SK-N-SH (cell line): Measurements from ENCODE around the gene SKIC2. TPM values are rescaled to one million over a fixed set of nuclear protein-coding genes. Genes with fewer than 3 reads are reported as not detected.

Experiments used
- CTCF ChIA-PET: fragments of 300-600, 350-600 bp; formaldehyde crosslinking; extraction: SDS; loops from one replicate; lab custom pipeline; 2021; lab: Yijun Ruan, JAX
- POLR2A ChIA-PET: fragments of 350-600 bp; sonication (Branson Sonifier 250); formaldehyde crosslinking; extraction: SDS; loops from one replicate; lab custom pipeline; 2020; ENCODE audit warnings: antibody characterized with exemption, inconsistent platforms; lab: Yijun Ruan, JAX
- DNase-seq: peaks from one replicate; pipeline ENCODE4 v3.0.0; 2012
- H2AFZ ChIP-seq: fragments of 200-600 bp; sonication (generic); 2 replicates; pipeline ENCODE4 v1.8.1; 2016; ENCODE audit warnings: antibody characterized with exemption, mild to moderate bottlenecking, low read depth
- H3F3A ChIP-seq: fragments of 200-600 bp; sonication (generic); replicated peaks from 2 replicates; pipeline ENCODE3; 2016; ENCODE audit warnings: antibody characterized with exemption, mild to moderate bottlenecking; ENCODE audit not compliant: insufficient read depth
- H3K27ac ChIP-seq, 2 experiments: fragments of 200-500 bp in 1 of 2; fragments of 200-600 bp in 1 of 2; sonication (Bioruptor generic) in 1 of 2; sonication (generic), shearing (Covaris generic) in 1 of 2; 2 replicates each; pipeline versions ENCODE4 v1.5.1 to v1.6.1; 2014 to 2016; ENCODE audit warnings: low read depth in 2 of 2, inconsistent platforms in 1 of 2, low read length in 1 of 2, mild to moderate bottlenecking in 1 of 2, mixed read lengths in 1 of 2
- H3K27me3 ChIP-seq: fragments of 200-600 bp; sonication (generic), shearing (Covaris generic); 2 replicates; pipeline ENCODE4 v1.6.1; 2016; ENCODE audit warnings: mixed run types; ENCODE audit not compliant: insufficient read depth
- H3K36me3 ChIP-seq, 2 experiments: fragments of 200-500 bp in 1 of 2; fragments of 200-600 bp in 1 of 2; sonication (Bioruptor generic) in 1 of 2; sonication (generic) in 1 of 2; replicated peaks in 1 of 2; 2 replicates each; pipeline versions ENCODE3 to v1.5.1; 2014 to 2016; ENCODE audit warnings: low read length in 1 of 2, mild to moderate bottlenecking in 1 of 2; ENCODE audit not compliant: insufficient read depth in 2 of 2, control insufficient read depth in 1 of 2
- H3K4me1 ChIP-seq, 2 experiments: fragments of 200-500 bp in 1 of 2; fragments of 200-600 bp in 1 of 2; sonication (Bioruptor generic) in 1 of 2; sonication (generic), shearing (Covaris generic) in 1 of 2; 2 replicates each; pipeline versions ENCODE4 v1.5.1 to v1.6.1; 2014 to 2016; ENCODE audit warnings: low read depth in 1 of 2, low read length in 1 of 2, mixed run types in 1 of 2; ENCODE audit not compliant: insufficient read depth in 2 of 2, control insufficient read depth in 1 of 2
- H3K4me2 ChIP-seq: fragments of 200-600 bp; sonication (generic), shearing (Covaris generic); 2 replicates; pipeline ENCODE4 v1.6.1; 2017; ENCODE audit warnings: mixed run types
- H3K4me3 ChIP-seq, 2 experiments: fragments of 200-500 bp in 1 of 2; fragments of 200-600 bp in 1 of 2; sonication (Bioruptor generic) in 1 of 2; sonication (generic), shearing (Covaris generic) in 1 of 2; 2 replicates each; pipeline versions ENCODE4 v1.5.1 to v1.8.1; 2014 to 2016; ENCODE audit warnings: low read depth in 2 of 2, inconsistent platforms in 1 of 2, low read length in 1 of 2, mild to moderate bottlenecking in 1 of 2, mixed read lengths in 1 of 2, moderate library complexity in 1 of 2
- H3K79me2 ChIP-seq: fragments of 200-600 bp; sonication (generic); 2 replicates; pipeline ENCODE4 v1.8.1; 2017; ENCODE audit warnings: mild to moderate bottlenecking; ENCODE audit not compliant: insufficient read depth
- H3K9ac ChIP-seq: fragments of 200-600 bp; sonication (generic); 2 replicates; pipeline ENCODE4 v1.6.1; 2017; ENCODE audit warnings: mixed run types
- H3K9me2 ChIP-seq: fragments of 200-600 bp; sonication (generic); 2 replicates; pipeline ENCODE4 v1.6.1; 2017; ENCODE audit warnings: mixed run types
- H3K9me3 ChIP-seq: fragments of 200-600 bp; sonication (generic); 2 replicates; pipeline ENCODE4 v1.6.1; 2017; ENCODE audit warnings: mixed run types, mild to moderate bottlenecking, moderate library complexity
- H4K20me1 ChIP-seq: fragments of 200-600 bp; sonication (generic); 2 replicates; pipeline ENCODE4 v1.6.1; 2017; ENCODE audit warnings: mild to moderate bottlenecking, mixed run types; ENCODE audit not compliant: insufficient read depth
- CHD2 ChIP-seq: fragments of 150-350 bp; IDR thresholded peaks from 2 replicates; pipeline ENCODE4 v1.6.1; 2018; ENCODE audit warnings: low read length; ENCODE audit not compliant: partially characterized antibody
- CTCF ChIP-seq: fragments of 200-600 bp; sonication (generic); IDR thresholded peaks from 2 replicates; pipeline ENCODE4 v1.6.1; 2017; ENCODE audit warnings: antibody characterized with exemption, mild to moderate bottlenecking, moderate library complexity
- ELF1 ChIP-seq: IDR thresholded peaks from 2 replicates; pipeline ENCODE4 v1.4.0; 2012
- EP300 ChIP-seq, 2 experiments: IDR thresholded peaks; 2 replicates each; pipeline versions ENCODE4 v1.4.0 to v1.6.1; 2012; ENCODE audit warnings: borderline replicate concordance in 1 of 2, low read depth in 1 of 2, low read length in 1 of 2
- EZH2phosphoT487 ChIP-seq: fragments of 200-600 bp; sonication (generic); IDR thresholded peaks from 2 replicates; pipeline ENCODE4 v1.6.1; 2017; ENCODE audit warnings: low read depth, mixed run types, mild to moderate bottlenecking, antibody characterized with exemption, moderate library complexity, borderline replicate concordance
- FOSL2 ChIP-seq: IDR thresholded peaks from 2 replicates; pipeline ENCODE4 v1.4.0; 2012; ENCODE audit warnings: low read depth, mild to moderate bottlenecking, moderate library complexity, borderline replicate concordance
- FOXJ3 ChIP-seq: sonication (generic); formaldehyde crosslinking; IDR thresholded peaks from 2 replicates; pipeline ENCODE4 v1.5.1; 2020; ENCODE audit warnings: mild to moderate bottlenecking, missing genetic modification reagents
- GABPA ChIP-seq: IDR thresholded peaks from 2 replicates; pipeline ENCODE4 v1.4.0; 2012; ENCODE audit warnings: low read depth, mild to moderate bottlenecking
- GATA2 ChIP-seq: sonication (generic); formaldehyde crosslinking; IDR thresholded peaks from 2 replicates; pipeline ENCODE4 v1.5.0; 2020; ENCODE audit warnings: mild to moderate bottlenecking, missing genetic modification reagents
- IRF3 ChIP-seq: fragments of 150-350 bp; IDR thresholded peaks from 2 replicates; pipeline ENCODE4 v1.6.1; 2016; ENCODE audit warnings: mild to moderate bottlenecking, low read depth, low read length
- JUND ChIP-seq: IDR thresholded peaks from 2 replicates; pipeline ENCODE4 v1.4.0; 2012
- NFIC ChIP-seq: IDR thresholded peaks from 2 replicates; pipeline ENCODE4 v1.4.0; 2012; ENCODE audit warnings: borderline replicate concordance
- PBX3 ChIP-seq: IDR thresholded peaks from 2 replicates; pipeline ENCODE4; 2012
- POLR2AphosphoS5 ChIP-seq: IDR thresholded peaks from 2 replicates; pipeline ENCODE4 v1.6.1; 2012; ENCODE audit warnings: low read depth, low read length
- RFX5 ChIP-seq: IDR thresholded peaks from 2 replicates; pipeline ENCODE4 v1.6.1; 2012; ENCODE audit warnings: mild to moderate bottlenecking, improper control_type of control experiment, low read length
- RXRA ChIP-seq: IDR thresholded peaks from 2 replicates; pipeline ENCODE4 v1.4.0; 2012; ENCODE audit warnings: low read depth, mild to moderate bottlenecking, borderline replicate concordance
- SMC3 ChIP-seq: IDR thresholded peaks from 2 replicates; pipeline ENCODE4 v1.6.1; 2012; ENCODE audit warnings: low read depth, low read length, improper control_type of control experiment
- TAF1 ChIP-seq: IDR thresholded peaks from 2 replicates; pipeline ENCODE4 v1.6.1; 2012; ENCODE audit warnings: low read depth, mild to moderate bottlenecking, low read length, moderate library complexity, borderline replicate concordance
- USF1 ChIP-seq: IDR thresholded peaks from 2 replicates; pipeline ENCODE4 v1.4.0; 2012; ENCODE audit warnings: low read depth, borderline replicate concordance
- YY1 ChIP-seq: IDR thresholded peaks from 2 replicates; pipeline ENCODE4 v1.4.0; 2012; ENCODE audit warnings: low read depth, mild to moderate bottlenecking
- WGBS: methylation state at CpG from one replicate; pipeline ENCODE4 v1.1.6; 2017; ENCODE audit warnings: low lambda C conversion rate; 5-methylcytosine and 5-hydroxymethylcytosine counted together
- polyA plus RNA-seq, 3 experiments: library from polyadenylated mRNA; depleted of rRNA; stranded (reverse); fragments of >200 nt; gene quantifications; 2 replicates each; pipeline ENCODE4 v1.2.3, GENCODE V29; 2012

SKIC2 gene
- polyA plus RNA-seq, 1 of the 3 experiments (the other 2 are of a cell fraction): 89.4 TPM

GRCh38 chr6:31911826-31912585 lies 47.0 kb upstream of the SKIC2 start:
- CTCF ChIA-PET: no interaction called here
- no peak for DNase-seq
- POLR2A ChIA-PET: no interaction called here

More at GRCh38 chr6:31911826-31912585, 47.0 kb upstream of the SKIC2 start:
- Histone ChIP-seq H3F3A (peaks cover 25% of the 10 kb centered on the region), H3K9me3 (no peaks in the 10 kb centered on the region), H3K4me2 (no peak overlapping the region), H3K79me2 (no peaks in the 10 kb centered on the region), H3K9me2 (no peaks in the 10 kb centered on the region), H3K27me3 (no peaks in the 10 kb centered on the region), H3K27ac (peak overlapping the region in 1 of 2 experiments; percentile 81; a peak in 2 of 4 replicates), H3K4me3 (no peak overlapping the region), H3K4me1 (0 out of 4 replicates have a peak, but pooled peaks cover 0 to 4% of the 10 kb centered on the region in 2 experiments), H2AFZ (no peak overlapping the region), H3K9ac (no peak overlapping the region), H3K36me3 (no peaks in the 10 kb centered on the region), H4K20me1 (no peaks in the 10 kb centered on the region)
- 85% methylated on average over 11 of the region's 11 CpGs for WGBS
- TF ChIP-seq RXRA (no peak), GATA2 (CRISPR knock-in tag) (no peak), GABPA (no peak), POLR2AphosphoS5 (no peak), FOXJ3 (CRISPR knock-in tag) (no peak), JUND (no peak), NFIC (no peak), RFX5 (no peak), SMC3 (no peak), CTCF (no peak), IRF3 (no peak), YY1 (no peak), EP300 (IDR thresholded peaks at IDR 0.05; ENCODE audit: borderline replicate concordance in 1 of 2, low read depth in 1 of 2, low read length in 1 of 2) (no peak), PBX3 (no peak), CHD2 (no peak), ELF1 (no peak), USF1 (no peak), EZH2phosphoT487 (no peak), TAF1 (no peak), FOSL2 (no peak)
